Measurements from ENCODE around the gene CTTNBP2. TPM values are rescaled to one million over a fixed set of nuclear protein-coding genes. Genes with fewer than 3 reads are reported as not detected.

CTTNBP2 gene
- polyA plus RNA-seq, 2 of the 4 experiments (the other 2 are of a cell fraction), result 0.18 to 0.25 TPM

DNA sequence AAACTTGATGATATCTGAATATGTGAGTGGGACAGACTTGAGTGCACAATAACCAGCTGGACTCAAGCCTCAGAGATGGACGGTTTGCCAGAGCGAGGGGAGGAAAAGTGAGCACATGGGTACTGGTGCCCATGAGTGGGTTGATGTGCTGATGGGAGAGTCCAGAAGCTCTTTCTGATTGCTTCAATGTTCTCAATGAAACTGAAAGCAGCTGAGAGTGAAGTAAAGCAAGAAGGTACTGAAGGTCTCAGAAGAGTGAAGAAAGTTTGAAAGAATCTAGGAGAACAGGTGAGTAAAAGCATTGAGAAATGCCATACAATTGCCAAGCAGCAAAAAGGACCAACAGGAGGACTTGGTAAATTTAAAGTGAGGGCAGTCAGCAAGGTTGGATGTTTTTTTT is 28.6 kb downstream of the CTTNBP2 start (continued):
- no peak for TF ChIP-seq CBX2 (IDR thresholded peaks at IDR 0.05; ENCODE audit: borderline replicate concordance, low read depth)

- H3K4me3 ChIP-seq, result no peak overlapping the region
- 0% methylated on average over 2 of the region's 2 CpGs for WGBS (ENCODE audit: missing lambda C conversion rate)
- DNase-seq (ENCODE audit: low read depth in 1 of 2, low spot score in 1 of 2) (no peak), ATAC-seq (no peak), FAIRE-seq (no peak)
- no peaks in the 10 kb centered on the region for H3K9me3 ChIP-seq
- TF ChIP-seq USF2 (IDR thresholded peaks at IDR 0.05), result no peak
- TF ChIP-seq, protein P1, sequence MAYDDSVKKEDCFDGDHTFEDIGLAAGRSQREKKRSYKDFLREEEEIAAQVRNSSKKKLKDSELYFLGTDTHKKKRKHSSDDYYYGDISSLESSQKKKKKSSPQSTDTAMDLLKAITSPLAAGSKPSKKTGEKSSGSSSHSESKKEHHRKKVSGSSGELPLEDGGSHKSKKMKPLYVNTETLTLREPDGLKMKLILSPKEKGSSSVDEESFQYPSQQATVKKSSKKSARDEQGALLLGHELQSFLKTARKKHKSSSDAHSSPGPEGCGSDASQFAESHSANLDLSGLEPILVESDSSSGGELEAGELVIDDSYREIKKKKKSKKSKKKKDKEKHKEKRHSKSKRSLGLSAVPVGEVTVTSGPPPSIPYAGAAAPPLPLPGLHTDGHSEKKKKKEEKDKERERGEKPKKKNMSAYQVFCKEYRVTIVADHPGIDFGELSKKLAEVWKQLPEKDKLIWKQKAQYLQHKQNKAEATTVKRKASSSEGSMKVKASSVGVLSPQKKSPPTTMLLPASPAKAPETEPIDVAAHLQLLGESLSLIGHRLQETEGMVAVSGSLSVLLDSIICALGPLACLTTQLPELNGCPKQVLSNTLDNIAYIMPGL (CRISPR knock-in tag; IDR thresholded peaks at IDR 0.05; ENCODE audit: borderline replicate concordance), result no peak
- TF ChIP-seq POLR2AphosphoS2 (conservative IDR thresholded peaks at IDR 0.05; ENCODE audit: low read length), result no peak
- TF ChIP-seq CBX8 (IDR thresholded peaks at IDR 0.05), result no peak
- TF ChIP-seq FOXS1 (CRISPR knock-in tag; IDR thresholded peaks at IDR 0.05), result no peak
- TF ChIP-seq EP300 (IDR thresholded peaks at IDR 0.05), result no peak
- no peak for TF ChIP-seq BCL3 (IDR thresholded peaks at IDR 0.05)
- no peak for TF ChIP-seq ZNF302 (CRISPR knock-in tag; IDR thresholded peaks at IDR 0.05)
- TF ChIP-seq KDM5A (IDR thresholded peaks at IDR 0.05), result no peak
- no peak overlapping the region for H3K4me2 ChIP-seq
- POLR2A ChIA-PET, result no interaction called here
- no peaks in the 10 kb centered on the region for H3K4me1 ChIP-seq
- no peak overlapping the region for H3K27ac ChIP-seq
- CTCF ChIA-PET, result no interaction called here
Measured at GRCh38 chr7:117841611-117842010, 31.6 kb downstream of the CTTNBP2 start.

DNA sequence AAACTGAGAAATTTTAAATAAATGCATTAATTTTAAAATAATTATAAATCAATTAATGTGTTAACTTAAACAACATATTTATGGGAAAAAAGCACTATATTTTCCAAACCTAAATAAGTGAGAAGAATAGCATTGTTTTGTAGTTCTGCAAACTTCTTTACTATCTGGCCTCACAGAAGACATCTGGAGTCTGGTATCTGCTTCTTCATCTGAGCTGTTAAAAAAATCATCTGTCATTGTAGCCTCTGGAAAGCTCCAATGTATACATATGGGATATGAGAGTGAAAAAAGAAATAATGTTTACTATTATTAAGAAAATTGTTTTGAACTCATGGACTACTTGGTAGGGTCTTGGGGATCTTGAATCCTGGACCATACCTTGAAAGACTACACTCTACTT is 32.2 kb downstream of the CTTNBP2 start:
- TF ChIP-seq ELK1 (IDR thresholded peaks at IDR 0.05; ENCODE audit: low read depth, low read length), result no peak
- TF ChIP-seq HDAC2 (IDR thresholded peaks at IDR 0.05), result no peak
- TF ChIP-seq EP300 (IDR thresholded peaks at IDR 0.05), result no peak
- TF ChIP-seq RFX5 (IDR thresholded peaks at IDR 0.05), result no peak
- TF ChIP-seq JUN (IDR thresholded peaks at IDR 0.05), result no peak
- no peak for TF ChIP-seq GATA3 (IDR thresholded peaks at IDR 0.05; ENCODE audit: borderline replicate concordance)
- no peak for TF ChIP-seq CHD2 (IDR thresholded peaks at IDR 0.05; ENCODE audit: low read length, partially characterized antibody)
- no peak for TF ChIP-seq POLR2A (IDR thresholded peaks at IDR 0.05; ENCODE audit: low read length)
- TF ChIP-seq CEBPB (IDR thresholded peaks at IDR 0.05), result no peak
- Histone ChIP-seq H3K9me3 (no peaks in the 10 kb centered on the region), H3K27ac (no peak overlapping the region), H3K4me3 (no peak overlapping the region), H3K4me1 (no peaks in the 10 kb centered on the region), H3K4me2 (no peak overlapping the region)
- CTCF ChIA-PET, result no interaction called here
- POLR2A ChIA-PET, result no interaction called here
- DNase-seq (ENCODE audit: low read depth in 1 of 2, low spot score in 1 of 2) (no peak), ATAC-seq (no peak), FAIRE-seq (no peak)

DNA sequence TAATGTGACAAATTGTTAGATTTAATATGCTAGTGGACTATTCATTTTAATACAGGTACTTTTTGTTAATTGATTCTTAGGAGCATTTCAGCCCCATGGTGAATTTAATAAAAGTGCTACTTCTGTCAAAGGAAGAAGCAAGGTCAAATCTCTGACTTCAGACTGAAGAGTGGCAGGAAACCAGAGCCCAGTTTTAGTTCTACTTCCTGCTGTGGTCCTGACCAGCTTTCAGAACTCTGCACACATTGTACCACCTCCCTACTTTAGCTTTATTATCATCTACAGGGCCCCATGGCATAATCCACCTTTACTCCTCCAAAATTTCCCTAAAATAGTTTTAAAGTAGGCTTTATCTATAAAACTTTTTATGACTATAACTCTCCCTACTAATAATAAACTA is 33.7 kb downstream of the CTTNBP2 start:
- CTCF ChIA-PET, result no interaction called here
- TF ChIP-seq, protein P2, sequence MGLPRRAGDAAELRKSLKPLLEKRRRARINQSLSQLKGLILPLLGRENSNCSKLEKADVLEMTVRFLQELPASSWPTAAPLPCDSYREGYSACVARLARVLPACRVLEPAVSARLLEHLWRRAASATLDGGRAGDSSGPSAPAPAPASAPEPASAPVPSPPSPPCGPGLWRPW (IDR thresholded peaks at IDR 0.05), result no peak
- no peak for FAIRE-seq
- no peak overlapping the region for H3K4me3 ChIP-seq
- no peak overlapping the region for H3K4me2 ChIP-seq
- no peaks in the 10 kb centered on the region for H3K4me1 ChIP-seq
- no peaks in the 10 kb centered on the region for H3K9me3 ChIP-seq
- no peak for ATAC-seq
- no peak for DNase-seq (ENCODE audit: low read depth in 1 of 2, low spot score in 1 of 2)
- POLR2A ChIA-PET, result no interaction called here
- no peak overlapping the region for H3K27ac ChIP-seq

Measured in A549 (cell line).